IPS-20b (cell line): ENCODE data around the gene MOG.
A peak's percentile ranks its signal among the peaks of the same experiment; 100 is the strongest.

Experiments
- H3K27ac ChIP-seq: one replicate; pipeline ENCODE4 v1.5.1; 2013; ENCODE audit warnings: low read length
- H3K27me3 ChIP-seq: 2 replicates; pipeline ENCODE4 v1.6.1; 2013; ENCODE audit warnings: mild to moderate bottlenecking, low read length, inconsistent platforms; ENCODE audit not compliant: insufficient read depth
- H3K36me3 ChIP-seq: 2 replicates; pipeline ENCODE4 v1.6.1; 2013; ENCODE audit warnings: low read depth, mild to moderate bottlenecking, inconsistent platforms, low read length, moderate library complexity; ENCODE audit not compliant: insufficient read depth
- H3K4me1 ChIP-seq: 2 replicates; pipeline ENCODE4 v1.6.1; 2013; ENCODE audit warnings: mild to moderate bottlenecking, control low read depth, inconsistent platforms, low read length, moderate library complexity; ENCODE audit not compliant: insufficient read depth
- H3K4me3 ChIP-seq: 2 replicates; pipeline ENCODE4 v1.5.1; 2013; ENCODE audit warnings: mild to moderate bottlenecking, low read length, inconsistent platforms
- H3K9ac ChIP-seq: 2 replicates; pipeline ENCODE4 v1.6.1; 2013; ENCODE audit warnings: low read depth, mild to moderate bottlenecking, inconsistent platforms, low read length, moderate library complexity
- H3K9me3 ChIP-seq: 2 replicates; pipeline ENCODE4 v1.6.1; 2013; ENCODE audit warnings: mild to moderate bottlenecking, low read depth, low read length, inconsistent platforms; ENCODE audit not compliant: insufficient read depth

MOG gene

GRCh38 chr6:29628419-29629281, 28.2 kb upstream of the MOG start:
- Histone ChIP-seq H3K9me3 (no peaks in the 10 kb centered on the region), H3K27ac (peak overlapping the region; percentile 67), H3K9ac (peak overlapping the region; percentile 75; the same call in 1 of the 2 replicates), H3K4me1 (peaks cover 56% of the 10 kb centered on the region), H3K36me3 (peaks cover 20% of the 10 kb centered on the region), H3K27me3 (no peaks in the 10 kb centered on the region), H3K4me3 (peak overlapping the region; percentile 81)

- H3K9ac ChIP-seq: peak overlapping the region; percentile 75; the same call in 1 of the 2 replicates
- peak overlapping the region; percentile 81 for H3K4me3 ChIP-seq
Measured at GRCh38 chr6:29629571-29629970, 27.3 kb upstream of the MOG start.

GRCh38 chr6:29630315-29630714, 26.6 kb upstream of the MOG start:
- Histone ChIP-seq H3K36me3 (peaks cover 13% of the 10 kb centered on the region; the same call in 1 of the 2 replicates), H3K9me3 (no peaks in the 10 kb centered on the region), H3K27ac (no peak overlapping the region), H3K27me3 (no peaks in the 10 kb centered on the region), H3K4me1 (peaks cover 49% of the 10 kb centered on the region), H3K9ac (peak overlapping the region; percentile 60; the same call in 1 of the 2 replicates), H3K4me3 (peak overlapping the region; percentile 81)

More at GRCh38 chr6:29629571-29629970, 27.3 kb upstream of the MOG start:
- Histone ChIP-seq H3K27me3 (no peaks in the 10 kb centered on the region), H3K9me3 (no peaks in the 10 kb centered on the region), H3K4me1 (peaks cover 56% of the 10 kb centered on the region), H3K27ac (no peak overlapping the region), H3K36me3 (peaks cover 13% of the 10 kb centered on the region; the same call in 1 of the 2 replicates)

- Histone ChIP-seq H3K4me3 (peak overlapping the region; percentile 81), H3K27ac (no peak overlapping the region), H3K9me3 (no peaks in the 10 kb centered on the region), H3K4me1 (peaks cover 39% of the 10 kb centered on the region; the same call in 1 of the 2 replicates), H3K36me3 (peaks cover 13% of the 10 kb centered on the region; the same call in 1 of the 2 replicates), H3K9ac (peak overlapping the region; percentile 90; the same call in 1 of the 2 replicates), H3K27me3 (no peaks in the 10 kb centered on the region)
Measured at GRCh38 chr6:29631209-29631810, 25.6 kb upstream of the MOG start.

- Histone ChIP-seq H3K27ac (no peak overlapping the region), H3K9me3 (no peaks in the 10 kb centered on the region), H3K27me3 (no peaks in the 10 kb centered on the region), H3K36me3 (peaks cover 13% of the 10 kb centered on the region; the same call in 1 of the 2 replicates), H3K9ac (peak overlapping the region; percentile 90; the same call in 1 of the 2 replicates), H3K4me3 (peak overlapping the region; percentile 81), H3K4me1 (peaks cover 35% of the 10 kb centered on the region; the same call in 1 of the 2 replicates)
Measured at GRCh38 chr6:29631860-29632731, 24.8 kb upstream of the MOG start.

GRCh38 chr6:29632789-29633533, 23.9 kb upstream of the MOG start, which contains the start of gene GABBR1:
Gene GABBR1, minus strand, starts transcription at chr6:29633183. Its CDS starts 798 bp downstream, at chr6:29632385.
- Histone ChIP-seq H3K9me3 (no peaks in the 10 kb centered on the region), H3K36me3 (peaks cover 13% of the 10 kb centered on the region; the same call in 1 of the 2 replicates), H3K4me1 (peaks cover 35% of the 10 kb centered on the region; the same call in 1 of the 2 replicates), H3K4me3 (peak within 1 kb of the TSS; percentile 81), H3K9ac (peak within 1 kb of the TSS; percentile 90), H3K27me3 (no peaks in the 10 kb centered on the region), H3K27ac (peak within 1 kb of the TSS; percentile 89)

- peaks cover 35% of the 10 kb centered on the region; the same call in 1 of the 2 replicates for H3K4me1 ChIP-seq
- H3K9me3 ChIP-seq: no peaks in the 10 kb centered on the region
- peaks cover 13% of the 10 kb centered on the region; the same call in 1 of the 2 replicates for H3K36me3 ChIP-seq
- H3K4me3 ChIP-seq: peak overlapping the region; percentile 81
- H3K9ac ChIP-seq: peak overlapping the region; percentile 90
- H3K27ac ChIP-seq: peak overlapping the region; percentile 89
- H3K27me3 ChIP-seq: no peaks in the 10 kb centered on the region
Measured at GRCh38 chr6:29633534-29633905, 23.4 kb upstream of the MOG start.

GRCh38 chr6:29637247-29637646, 19.6 kb upstream of the MOG start:
- Histone ChIP-seq H3K27me3 (no peaks in the 10 kb centered on the region), H3K4me1 (peaks cover 13% of the 10 kb centered on the region; the same call in 1 of the 2 replicates), H3K4me3 (no peak overlapping the region), H3K36me3 (no peaks in the 10 kb centered on the region), H3K9ac (no peak overlapping the region), H3K9me3 (no peaks in the 10 kb centered on the region), H3K27ac (no peak overlapping the region)

GRCh38 chr6:29641430-29642148, 15.3 kb upstream of the MOG start:
- Histone ChIP-seq H3K9ac (no peak overlapping the region), H3K9me3 (no peaks in the 10 kb centered on the region), H3K27ac (no peak overlapping the region), H3K4me1 (peaks cover 3% of the 10 kb centered on the region; the same call in 1 of the 2 replicates), H3K4me3 (no peak overlapping the region), H3K36me3 (no peaks in the 10 kb centered on the region), H3K27me3 (no peaks in the 10 kb centered on the region)
